ENCODE measurements around the gene DNM2.

- TF ChIP-seq POLR2A (IDR thresholded peaks at IDR 0.05): no peak
- peak in 1 of 3 experiments; percentile 6 for TF ChIP-seq CTCF (IDR thresholded peaks at IDR 0.05)
Observed at GRCh38 chr19:10695401-10696398, 22.2 kb upstream of the DNM2 start.

Data from testis (tissue), 2 donors.